Left ventricle myocardium inferior (tissue), 1 donor: ENCODE measurements around the gene PPP1R3C. TPM values are rescaled to one million over a fixed set of nuclear protein-coding genes. Genes with fewer than 3 reads are reported as not detected.

Experiments
- DNase-seq: peaks from one replicate; pipeline ENCODE4 v3.0.0-alpha.2; 2020
- H3K27ac ChIP-seq: fragments of 200-600 bp; replicated peaks from 2 replicates; pipeline ENCODE4 v1.8.0; 2021
- H3K27me3 ChIP-seq: fragments of 200-600 bp; 2 replicates; pipeline ENCODE4 v1.8.0; 2021; ENCODE audit warnings: low read depth
- H3K36me3 ChIP-seq: fragments of 200-600 bp; 2 replicates; pipeline ENCODE4 v1.8.0; 2021
- H3K4me1 ChIP-seq: fragments of 200-600 bp; 2 replicates; pipeline ENCODE4 v1.8.0; 2021
- H3K4me3 ChIP-seq: fragments of 200-600 bp; 2 replicates; pipeline ENCODE4 v1.8.0; 2021; ENCODE audit warnings: mild to moderate bottlenecking, moderate library complexity
- H3K9me3 ChIP-seq: fragments of 200-600 bp; replicated peaks from 2 replicates; pipeline ENCODE4 v1.8.0; 2021
- CTCF ChIP-seq: fragments of 200-600 bp; IDR thresholded peaks from 2 replicates; pipeline ENCODE4 v1.8.0; 2021; ENCODE audit warnings: antibody characterized with exemption, mild to moderate bottlenecking, borderline replicate concordance
- intact Hi-C: fragments of 100-400 bp; cut with micrococcal nuclease; formaldehyde crosslinking; loops from one replicate; pipeline ENCODE4 v1.11.0; 2022
- total RNA-seq: library from RNA; stranded (reverse); fragmentation: NEBNext Ultra II Directional; extraction: Animal tissue kit (Norgen Biotek cat#: 25700); gene quantifications from one replicate; pipeline ENCODE4 v1.2.1, GENCODE V29; 2021
- donor health status: DM: no; HTN: yes; CAD: no; lungs with severe emphysema.

Gene PPP1R3C
- total RNA-seq, 1 donor from 2014 or later: 236 TPM

GRCh38 chr10:91635401-91636400 is 2.8 kb upstream of the PPP1R3C start:
- intact Hi-C loops: loop anchor here (5.0 kb wide), 2 partner anchors 73 to 143 kb away; no protein-coding TSS in a partner anchor
- no peaks in the 10 kb centered on the region for H3K9me3 ChIP-seq
- no peak overlapping the region for H3K4me3 ChIP-seq
- H3K27ac ChIP-seq: no peak overlapping the region
- H3K36me3 ChIP-seq: peaks cover 2% of the 10 kb centered on the region
- H3K4me1 ChIP-seq: peaks cover 34% of the 10 kb centered on the region
- DNase-seq: no peak
- no peaks in the 10 kb centered on the region for H3K27me3 ChIP-seq
- peak; percentile 88 for TF ChIP-seq CTCF

GRCh38 chr10:91634898-91635297 is 2.0 kb upstream of the PPP1R3C start:
- Histone ChIP-seq H3K4me1 (peaks cover 42% of the 10 kb centered on the region), H3K9me3 (no peaks in the 10 kb centered on the region), H3K27ac (no peak overlapping the region), H3K27me3 (no peaks in the 10 kb centered on the region), H3K36me3 (peaks cover 10% of the 10 kb centered on the region), H3K4me3 (no peak overlapping the region)
- intact Hi-C loops: loop anchor here (5.0 kb wide), 3 partner anchors 73 to 143 kb away; no protein-coding TSS in a partner anchor
- no peak for TF ChIP-seq CTCF
- no peak for DNase-seq

- intact Hi-C loops: loop anchor here (5.0 kb wide), 1 partner anchor 82 kb away; no protein-coding TSS in a partner anchor
- no peak for TF ChIP-seq CTCF
- no peaks in the 10 kb centered on the region for H3K9me3 ChIP-seq
- peaks cover 49% of the 10 kb centered on the region for H3K4me1 ChIP-seq
- no peak for DNase-seq
- H3K27me3 ChIP-seq: no peaks in the 10 kb centered on the region
- H3K36me3 ChIP-seq: peaks cover 17% of the 10 kb centered on the region
- no peak overlapping the region for H3K4me3 ChIP-seq
- peak overlapping the region; percentile 91 for H3K27ac ChIP-seq
Measured at GRCh38 chr10:91634246-91634645, 1.4 kb upstream of the PPP1R3C start.

- Histone ChIP-seq H3K36me3 (peaks cover 33% of the 10 kb centered on the region), H3K9me3 (no peaks in the 10 kb centered on the region), H3K4me1 (peaks cover 73% of the 10 kb centered on the region), H3K4me3 (peak overlapping the region; percentile 75), H3K27me3 (no peaks in the 10 kb centered on the region), H3K27ac (peak overlapping the region; percentile 91)
- no peak for DNase-seq
- intact Hi-C loops: loop anchor here (5.0 kb wide), 1 partner anchor 78 kb away; no protein-coding TSS in a partner anchor
- no peak for TF ChIP-seq CTCF
Measured at GRCh38 chr10:91630625-91631024, 2.2 kb downstream of the PPP1R3C start.

- intact Hi-C loops: loop anchor here (5.0 kb wide), 1 partner anchor 78 kb away; no protein-coding TSS in a partner anchor
- H3K4me3 ChIP-seq: peak overlapping the region; percentile 75
- no peaks in the 10 kb centered on the region for H3K27me3 ChIP-seq
- H3K36me3 ChIP-seq: peaks cover 40% of the 10 kb centered on the region
- peaks cover 66% of the 10 kb centered on the region for H3K4me1 ChIP-seq
- H3K27ac ChIP-seq: peak overlapping the region; percentile 91
- TF ChIP-seq CTCF: no peak
- no peaks in the 10 kb centered on the region for H3K9me3 ChIP-seq
- DNase-seq: no peak
Measured at GRCh38 chr10:91629715-91630549, 2.9 kb downstream of the PPP1R3C start.
